ENCODE data around the gene IMMP1L. TPM values are rescaled to one million over a fixed set of nuclear protein-coding genes. Genes with fewer than 3 reads are reported as not detected.
"Not testable (repeated sequence)": the region's sequence is repeated elsewhere in the genome, so short reads cannot be mapped to it uniquely, and the experiment has no call there.

The IMMP1L gene, protein sequence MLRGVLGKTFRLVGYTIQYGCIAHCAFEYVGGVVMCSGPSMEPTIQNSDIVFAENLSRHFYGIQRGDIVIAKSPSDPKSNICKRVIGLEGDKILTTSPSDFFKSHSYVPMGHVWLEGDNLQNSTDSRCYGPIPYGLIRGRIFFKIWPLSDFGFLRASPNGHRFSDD
- 98.1 and 130 TPM in 2 replicates for total RNA-seq (2014; rRNA removed; shearing (Covaris generic))

- peak; percentile 92 for DNase-seq (ENCODE audit: low read depth)
Measured at GRCh38 chr11:31509429-31510345, at the start of gene IMMP1L, which contains the start of gene ELP4. Gene IMMP1L (minus strand): TSS chr11:31509622. CDS start chr11:31463276, 46,346 bp downstream. Gene ELP4 (plus strand): TSS chr11:31509767. CDS start chr11:31509785, 18 bp downstream.

- no peak for DNase-seq (ENCODE audit: low read depth)
Measured at GRCh38 chr11:31558001-31558400, 48.6 kb upstream of the IMMP1L start.

DNA sequence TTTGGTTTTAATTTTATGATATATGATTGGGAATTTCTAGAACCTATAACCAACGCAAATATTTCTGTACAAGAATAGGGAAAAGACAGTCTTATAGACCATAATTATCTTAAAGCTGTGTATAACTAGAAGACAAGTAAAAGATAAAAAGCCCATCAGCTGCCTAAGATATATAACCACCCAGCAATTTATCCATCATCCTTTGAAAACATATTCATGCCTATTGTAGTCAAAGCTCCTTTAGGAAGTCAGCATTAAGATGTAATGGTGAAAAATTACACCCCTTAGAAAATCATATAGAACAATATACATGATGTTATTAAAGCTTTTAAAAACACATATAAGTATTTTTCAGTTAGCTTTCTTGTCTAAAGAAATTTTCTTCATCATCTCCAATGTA is 46.5 kb upstream of the IMMP1L start:
- DNase-seq (ENCODE audit: low read depth): no peak

GRCh38 chr11:31542862-31543261 is 33.4 kb upstream of the IMMP1L start:
- no peak for DNase-seq (ENCODE audit: low read depth)

GRCh38 chr11:31535479-31535878 is 26.1 kb upstream of the IMMP1L start:
- no peak for DNase-seq (ENCODE audit: low read depth)

DNA sequence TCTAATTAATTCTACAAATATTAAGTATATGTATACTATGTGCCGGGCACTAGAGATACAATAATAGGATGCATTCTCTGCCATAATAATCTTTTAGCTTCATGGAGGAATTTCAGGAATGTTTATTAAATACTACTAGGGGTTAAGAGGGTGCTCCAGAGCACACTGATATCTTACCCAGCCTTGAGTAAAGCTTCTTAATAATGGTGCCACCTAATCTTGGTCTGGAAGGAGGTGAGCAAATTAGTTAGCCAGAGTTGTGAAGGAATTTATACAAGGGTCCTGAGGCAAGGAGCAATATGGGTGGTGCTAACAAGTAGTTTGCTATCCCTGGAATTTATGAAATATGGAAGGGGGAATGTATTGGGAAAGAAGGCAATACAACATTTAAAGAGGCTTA is 21.9 kb upstream of the IMMP1L start:
- DNase-seq (ENCODE audit: low read depth): no peak

DNA sequence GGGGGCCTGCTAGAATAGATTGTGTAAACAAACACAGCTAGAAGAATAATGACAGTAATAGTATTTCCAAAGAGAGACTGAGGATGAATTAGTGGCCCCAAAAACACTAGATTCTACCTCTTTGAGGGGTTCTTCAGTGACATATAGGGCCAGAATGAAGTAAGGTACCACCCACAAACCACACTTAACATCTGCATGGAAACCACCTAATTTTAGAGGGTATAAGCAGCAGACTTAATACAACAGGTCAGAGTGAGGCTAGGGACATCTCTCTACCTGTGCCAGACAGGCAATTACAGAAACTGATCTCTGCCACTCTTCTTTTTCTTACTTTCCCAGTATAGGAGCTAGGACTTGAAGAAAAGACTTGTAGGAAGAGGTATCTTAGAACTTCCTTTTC is 20.3 kb upstream of the IMMP1L start:
- DNase-seq (ENCODE audit: low read depth): no peak

DNA sequence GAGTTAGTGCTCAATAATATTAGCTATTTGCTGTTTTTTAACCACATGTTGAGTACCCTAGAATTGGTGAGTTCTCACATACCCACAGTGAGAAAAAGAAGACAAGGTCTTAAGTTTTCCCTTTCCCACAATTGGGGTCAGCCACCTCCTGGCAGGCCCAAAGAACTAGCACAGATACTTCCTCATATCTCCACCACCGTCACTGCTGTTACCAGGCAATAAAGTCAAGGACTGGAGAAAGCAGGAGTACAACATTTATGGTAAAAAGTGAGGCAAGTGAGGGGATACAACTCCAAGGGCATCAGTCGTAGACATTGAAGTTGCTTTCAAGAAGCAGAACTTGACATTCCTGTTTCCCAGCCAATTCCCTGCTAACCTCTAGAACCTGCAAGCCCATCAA is 19.8 kb upstream of the IMMP1L start:
- DNase-seq (ENCODE audit: low read depth): no peak

- DNase-seq (ENCODE audit: low read depth): no peak
Measured at GRCh38 chr11:31521497-31522150, 12.2 kb upstream of the IMMP1L start.

DNA sequence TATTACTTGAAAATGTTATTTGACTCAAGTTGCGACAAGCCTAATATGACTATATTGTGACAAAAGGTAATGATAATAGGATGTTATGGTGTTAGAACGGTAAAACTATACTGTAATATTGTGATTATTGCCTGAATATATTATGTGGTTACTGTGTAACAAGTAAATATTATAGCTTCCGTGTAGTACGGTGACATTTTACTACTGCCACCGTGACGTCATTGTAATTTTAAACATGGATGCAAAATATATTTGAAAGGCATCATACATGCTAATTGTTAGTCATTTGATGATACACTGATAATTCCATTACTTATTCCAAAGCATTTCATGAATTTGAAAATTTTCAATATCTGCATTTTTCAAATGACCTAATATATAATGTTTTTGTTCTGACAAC is 2.7 kb upstream of the IMMP1L start:
- DNase-seq (ENCODE audit: low read depth): no peak

DNA sequence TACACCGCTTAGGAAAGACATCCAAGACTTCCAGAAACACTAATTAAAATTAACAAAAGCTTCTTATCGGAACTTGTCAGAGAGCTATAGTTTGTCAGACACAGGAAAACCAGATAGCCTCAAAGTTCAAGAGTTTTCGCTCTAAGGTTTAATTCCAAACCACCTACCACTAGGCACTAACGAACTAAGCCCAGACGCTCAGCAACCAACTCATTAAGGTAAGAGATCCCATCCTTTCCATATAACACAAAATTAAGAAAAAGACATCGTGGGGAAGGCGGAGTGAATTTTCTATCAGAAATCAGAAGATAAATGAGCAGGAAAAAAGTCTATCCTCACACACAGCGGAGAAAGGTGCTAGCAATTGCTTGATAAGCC is 382 bp downstream of the IMMP1L start:
- DNase-seq (ENCODE audit: low read depth): no peak

DNA sequence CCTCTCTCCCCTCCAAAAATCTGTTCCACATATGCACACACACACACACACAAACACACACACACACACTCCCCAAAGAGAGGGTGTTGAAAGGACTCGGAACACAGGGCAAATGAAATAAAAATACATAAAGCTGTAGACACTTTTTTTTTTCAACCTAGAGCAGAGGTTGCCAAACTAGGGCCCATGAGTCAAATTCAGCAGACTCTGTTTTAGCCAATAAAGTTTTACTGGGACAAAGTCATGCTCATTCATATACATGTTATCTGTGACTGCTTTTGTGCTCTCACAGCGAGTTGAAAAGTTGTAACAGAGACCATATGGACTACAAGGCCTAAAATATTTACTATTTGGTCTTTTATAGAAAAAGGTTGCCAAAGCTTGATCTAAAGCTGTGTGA is 8.9 kb downstream of the IMMP1L start:
- no peak for DNase-seq (ENCODE audit: low read depth)

- DNase-seq (ENCODE audit: low read depth): no peak
Measured at GRCh38 chr11:31499576-31500178, 9.7 kb downstream of the IMMP1L start.

GRCh38 chr11:31493762-31494161 is 15.7 kb downstream of the IMMP1L start:
- not testable (repeated sequence) for DNase-seq (ENCODE audit: low read depth)

- no peak for DNase-seq (ENCODE audit: low read depth)
Measured at GRCh38 chr11:31493235-31493634, 16.2 kb downstream of the IMMP1L start.

DNA sequence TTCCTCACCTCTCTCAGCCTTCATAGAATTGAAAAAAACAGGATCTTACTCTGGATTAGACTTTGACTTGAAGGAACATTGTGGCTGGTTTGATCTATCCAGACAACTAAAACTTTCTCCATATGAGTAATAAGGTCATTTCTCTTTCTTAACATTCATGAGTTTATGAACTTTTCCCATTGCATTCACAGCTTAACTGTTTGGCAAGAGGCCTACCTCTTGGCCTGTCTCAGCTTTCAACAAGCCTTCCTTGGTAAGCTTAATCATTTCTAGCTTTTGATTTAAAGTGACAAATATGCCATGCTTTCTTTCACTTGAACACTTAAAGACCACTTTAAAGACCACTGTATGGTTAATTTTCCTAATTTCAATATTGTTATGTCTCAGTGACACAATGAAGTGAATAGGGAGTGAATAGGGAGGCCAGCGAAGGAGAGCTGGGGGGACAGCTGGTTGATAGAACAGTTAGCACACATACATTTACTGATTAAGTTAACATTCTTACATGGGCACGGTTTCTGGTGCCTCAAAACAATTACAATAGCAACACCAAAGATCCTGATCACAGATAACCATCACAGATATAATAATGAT is 17.0 kb downstream of the IMMP1L start:
- no peak for DNase-seq (ENCODE audit: low read depth)

DNA sequence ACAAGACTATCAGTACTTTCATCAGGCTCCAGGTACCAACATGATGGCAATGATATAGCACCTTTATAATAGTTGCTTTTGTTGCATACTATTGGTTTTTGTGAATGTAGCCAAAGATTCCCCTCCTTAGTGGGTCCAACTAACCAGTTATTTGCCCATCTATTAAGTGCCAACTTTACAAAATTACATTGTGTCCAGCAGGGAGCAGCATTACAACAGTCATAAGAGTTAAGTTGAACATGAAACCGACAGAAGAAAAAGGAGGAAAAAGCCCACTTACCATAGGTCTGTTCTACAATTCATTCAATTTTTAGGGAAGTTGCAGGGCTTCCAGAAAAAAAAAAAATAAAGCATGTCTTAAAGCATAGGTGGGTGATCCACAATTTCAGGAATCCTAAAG is 21.6 kb downstream of the IMMP1L start:
- DNase-seq (ENCODE audit: low read depth): peak; percentile 53

DNA sequence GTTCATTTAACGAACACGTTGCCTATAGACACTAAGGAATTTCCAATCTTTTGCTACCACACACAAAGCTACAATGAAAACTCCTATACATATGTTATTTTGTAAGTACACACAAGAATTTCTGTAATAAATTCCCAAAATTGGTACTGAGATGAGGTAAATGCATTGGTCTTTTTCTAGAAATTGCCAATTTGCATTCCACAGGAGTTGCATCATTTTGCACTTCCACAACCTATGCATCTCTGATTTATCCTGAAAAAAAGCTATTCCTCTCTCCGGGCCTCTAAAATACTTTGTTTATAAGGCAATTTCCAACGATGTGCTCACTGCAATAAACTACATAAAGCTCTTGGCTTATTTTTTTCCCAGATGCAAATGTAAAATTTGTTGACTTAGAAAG is 24.9 kb downstream of the IMMP1L start:
- no peak for DNase-seq (ENCODE audit: low read depth)

GRCh38 chr11:31480930-31481329 is 28.5 kb downstream of the IMMP1L start:
- no peak for DNase-seq (ENCODE audit: low read depth)

GRCh38 chr11:31479066-31479465 is 30.4 kb downstream of the IMMP1L start:
- DNase-seq (ENCODE audit: low read depth): no peak

DNA sequence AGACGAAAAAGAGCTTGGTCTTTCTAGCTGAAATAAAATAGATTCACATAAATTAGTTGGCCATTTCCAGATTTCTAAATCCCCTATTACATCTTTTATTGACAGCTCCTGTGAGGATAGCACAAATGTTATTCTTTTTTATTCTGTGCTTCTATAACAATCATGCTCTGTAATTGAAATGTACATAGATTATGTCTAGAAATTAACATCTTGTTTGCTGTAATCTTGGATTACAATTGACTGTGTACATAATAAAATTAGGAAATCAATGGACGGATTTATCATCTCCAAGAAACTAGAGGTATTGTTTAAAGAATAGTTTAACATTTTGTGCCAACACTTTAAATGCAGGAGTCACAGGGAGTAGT is 31.2 kb downstream of the IMMP1L start:
- no peak for DNase-seq (ENCODE audit: low read depth)

All from RPMI7951 (cell line).